Loucy (cell line): ENCODE results near the gene PTS.

ENCODE experiments used
- H2AFZ ChIP-seq: fragments of 200-600 bp; sonication (generic); 2 replicates; pipeline ENCODE4 v1.6.0; 2016; ENCODE audit warnings: antibody characterized with exemption, mild to moderate bottlenecking, low read length, moderate library complexity
- H3F3A ChIP-seq: fragments of 200-600 bp; 2 replicates; pipeline ENCODE4 v1.6.0; 2016; ENCODE audit warnings: antibody characterized with exemption, low read depth, mild to moderate bottlenecking
- H3K27me3 ChIP-seq: fragments of 200-600 bp; sonication (generic); 2 replicates; pipeline ENCODE4 v1.6.1; 2014; ENCODE audit warnings: low read length, mild to moderate bottlenecking; ENCODE audit not compliant: insufficient read depth, poor library complexity, severe bottlenecking
- H3K36me3 ChIP-seq: fragments of 200-600 bp; sonication (generic); 2 replicates; pipeline ENCODE4 v1.6.1; 2016; ENCODE audit warnings: low read length; ENCODE audit not compliant: insufficient read depth
- H3K4me1 ChIP-seq: fragments of 200-600 bp; sonication (generic); 2 replicates; pipeline ENCODE4 v1.5.1; 2014; ENCODE audit warnings: low read length, mild to moderate bottlenecking; ENCODE audit not compliant: insufficient read depth, poor library complexity, severe bottlenecking
- H3K4me2 ChIP-seq: fragments of 200-600 bp; sonication (generic); 2 replicates; pipeline ENCODE4 v1.6.0; 2014; ENCODE audit warnings: antibody characterized with exemption, low read length, low read depth, mild to moderate bottlenecking; ENCODE audit not compliant: poor library complexity, severe bottlenecking
- H3K4me3 ChIP-seq: fragments of 200-600 bp; sonication (generic); 2 replicates; pipeline ENCODE4 v1.5.1; 2014; ENCODE audit warnings: low read length, mild to moderate bottlenecking, mixed read lengths; ENCODE audit not compliant: poor library complexity, severe bottlenecking
- H3K79me2 ChIP-seq: fragments of 200-600 bp; sonication (generic); 2 replicates; pipeline ENCODE4 v1.6.1; 2014; ENCODE audit warnings: low read length; ENCODE audit not compliant: insufficient read depth
- H3K9ac ChIP-seq: fragments of 200-600 bp; sonication (generic); 2 replicates; pipeline ENCODE4 v1.6.0; 2014; ENCODE audit warnings: mild to moderate bottlenecking, low read depth, low read length, moderate library complexity; ENCODE audit not compliant: poor library complexity, severe bottlenecking
- H3K9me2 ChIP-seq: fragments of 200-600 bp; sonication (generic); replicated peaks from 2 replicates; pipeline ENCODE4 v1.6.1; 2016; ENCODE audit warnings: low read depth, low read length, mixed read lengths
- H3K9me3 ChIP-seq: fragments of 200-600 bp; sonication (generic); 2 replicates; pipeline ENCODE4 v1.6.1; 2014; ENCODE audit warnings: mild to moderate bottlenecking, antibody characterized with exemption, low read length, low read depth; ENCODE audit not compliant: insufficient read depth
- H4K20me1 ChIP-seq: fragments of 200-600 bp; sonication (generic); 2 replicates; pipeline ENCODE4 v1.6.0; 2014; ENCODE audit warnings: antibody characterized with exemption, low read length, mild to moderate bottlenecking; ENCODE audit not compliant: insufficient read depth, poor library complexity, severe bottlenecking
- CTCF ChIP-seq: fragments of 200-600 bp; sonication (generic); conservative IDR thresholded peaks from 2 replicates; pipeline ENCODE4 v1.5.1; 2014; ENCODE audit warnings: mild to moderate bottlenecking, antibody characterized with exemption, low read length
- EZH2phosphoT487 ChIP-seq: fragments of 200-600 bp; IDR thresholded peaks from 2 replicates; pipeline ENCODE4 v1.6.1; 2018; ENCODE audit warnings: antibody characterized with exemption, mild to moderate bottlenecking, moderate library complexity, borderline replicate concordance

The PTS gene

DNA sequence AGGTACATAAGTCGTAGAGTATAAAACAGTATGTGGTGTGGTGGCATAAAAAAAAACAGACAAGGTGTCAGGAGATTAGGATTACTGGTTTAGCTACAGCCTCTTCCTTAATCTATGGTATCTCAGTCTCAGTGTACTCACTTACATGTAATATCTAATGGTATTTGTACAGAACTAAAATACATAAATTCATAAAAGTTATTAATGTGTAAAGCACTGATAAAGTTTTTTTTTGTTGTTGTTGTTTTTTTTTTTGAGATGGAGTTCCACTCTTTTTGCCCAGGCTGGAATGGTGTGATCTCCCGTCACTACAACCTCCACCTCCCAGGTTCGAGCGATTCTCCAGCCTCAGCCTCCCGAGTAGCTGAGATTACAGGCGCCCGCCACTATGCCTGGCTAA, 2.9 kb downstream of the PTS start:
- Histone ChIP-seq H3K36me3 (no peaks in the 10 kb centered on the region; the same call in 1 of the 2 replicates), H3K9me2 (no peaks in the 10 kb centered on the region), H3K27me3 (no peaks in the 10 kb centered on the region), H4K20me1 (peaks cover 3% of the 10 kb centered on the region), H3K4me2 (peak overlapping the region; percentile 85), H3K79me2 (peaks cover 40% of the 10 kb centered on the region), H3K9me3 (no peaks in the 10 kb centered on the region), H3K4me1 (peaks cover 27% of the 10 kb centered on the region), H3K4me3 (peak overlapping the region; percentile 99), H3K9ac (peak overlapping the region; percentile 88), H3F3A (no peaks in the 10 kb centered on the region), H2AFZ (no peak overlapping the region)
- TF ChIP-seq CTCF (no peak), EZH2phosphoT487 (no peak)

DNA sequence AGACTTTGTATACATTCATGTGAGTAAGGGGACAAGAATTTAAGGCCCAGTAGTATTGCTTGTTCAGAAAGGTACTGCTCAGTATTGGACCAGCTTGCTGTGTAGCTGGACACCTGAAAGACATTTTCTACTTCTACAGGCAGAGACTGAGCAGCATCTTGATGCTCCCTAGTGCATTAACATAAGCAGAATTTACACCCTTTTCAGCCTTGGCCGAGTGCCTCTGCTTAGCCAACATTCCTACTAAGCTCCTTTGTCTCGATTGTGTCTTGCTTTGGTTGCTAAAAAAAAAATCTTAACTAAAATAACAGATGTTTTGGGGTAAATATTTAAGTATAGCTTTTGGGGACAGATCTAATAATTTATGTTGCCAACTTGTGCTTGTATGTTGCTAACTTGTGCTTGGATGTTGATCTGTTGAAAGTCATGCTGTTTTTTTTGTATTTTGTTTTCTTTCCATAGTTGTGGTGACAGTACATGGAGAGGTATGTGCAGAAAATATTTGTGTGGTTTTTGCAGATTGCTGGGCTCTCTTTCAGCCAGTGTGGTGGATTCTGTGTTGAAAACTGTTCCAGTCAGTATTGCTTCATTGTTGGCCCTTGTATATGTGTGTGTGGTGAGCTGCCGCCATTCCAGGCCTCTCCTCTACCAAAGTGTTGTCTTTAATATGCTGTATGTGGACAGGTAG, 3.7 kb downstream of the PTS start:
- Histone ChIP-seq H2AFZ (no peak overlapping the region), H3K9me3 (no peaks in the 10 kb centered on the region), H3K4me2 (peak overlapping the region; percentile 32), H3K4me1 (peaks cover 27% of the 10 kb centered on the region), H3K9me2 (no peaks in the 10 kb centered on the region), H3K9ac (no peak overlapping the region), H4K20me1 (peaks cover 3% of the 10 kb centered on the region), H3K27me3 (no peaks in the 10 kb centered on the region), H3K4me3 (peak overlapping the region; percentile 11), H3K36me3 (no peaks in the 10 kb centered on the region; the same call in 1 of the 2 replicates), H3F3A (no peaks in the 10 kb centered on the region), H3K79me2 (peaks cover 40% of the 10 kb centered on the region)
- TF ChIP-seq EZH2phosphoT487, result no peak
- TF ChIP-seq CTCF, result no peak

DNA sequence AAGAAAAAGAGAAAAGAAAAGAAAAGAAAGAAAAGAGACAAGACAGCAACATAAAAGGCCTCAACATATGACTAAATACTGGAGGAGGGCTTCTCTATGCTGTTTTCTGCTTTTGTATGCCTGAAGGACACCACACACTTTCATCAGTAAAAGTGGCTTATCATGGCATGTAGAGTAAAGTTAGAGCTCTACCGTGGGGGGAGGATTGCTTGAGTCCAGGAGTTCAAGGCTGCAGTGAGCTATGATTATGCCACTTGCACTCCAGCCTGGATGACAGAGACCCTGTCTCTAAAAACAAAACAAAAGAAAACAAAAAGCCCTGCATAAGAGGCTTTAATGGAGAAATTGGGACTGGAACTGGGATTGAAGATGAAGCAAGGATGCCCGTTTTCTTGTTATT, 5.7 kb downstream of the PTS start:
- H3K9ac ChIP-seq, result no peak overlapping the region
- H2AFZ ChIP-seq, result no peak overlapping the region
- peaks cover 24% of the 10 kb centered on the region for H3K4me1 ChIP-seq
- peaks cover 3% of the 10 kb centered on the region for H4K20me1 ChIP-seq
- H3K4me3 ChIP-seq, result no peak overlapping the region
- H3F3A ChIP-seq, result no peaks in the 10 kb centered on the region
- no peaks in the 10 kb centered on the region for H3K27me3 ChIP-seq
- peak overlapping the region; percentile 13 for H3K4me2 ChIP-seq
- H3K9me3 ChIP-seq, result no peaks in the 10 kb centered on the region
- peaks cover 33% of the 10 kb centered on the region for H3K79me2 ChIP-seq
- peaks cover 17% of the 10 kb centered on the region for H3K36me3 ChIP-seq
- no peaks in the 10 kb centered on the region for H3K9me2 ChIP-seq
- TF ChIP-seq CTCF (no peak), EZH2phosphoT487 (no peak)
